Inflammatory macrophage (primary cell): Measurements from ENCODE around the gene RAMP2.
A peak's percentile ranks its signal among the peaks of the same experiment; 100 is the strongest.
"Not testable (repeated sequence)": the region's sequence is repeated elsewhere in the genome, so short reads cannot be mapped to it uniquely, and the experiment has no call there.

Experiments used
- DNase-seq, 2 donors: peaks; one replicate each; pipeline ENCODE4 v3.0.0-alpha.2; 2020 to 2022

The RAMP2 gene

GRCh38 chr17:42769964-42770363 is 8.9 kb downstream of the RAMP2 start:
- not testable (repeated sequence) for DNase-seq

GRCh38 chr17:42772945-42773289 is 11.9 kb downstream of the RAMP2 start:
- DNase-seq: no peak

GRCh38 chr17:42773290-42774035 is 12.4 kb downstream of the RAMP2 start, which contains the start of gene VPS25:
VPS25 (plus strand) TSS chr17:42773449; CDS start chr17:42773476, 27 bp downstream.
- peak; percentile 81 to 86 for DNase-seq

- DNase-seq: no peak
Measured at GRCh38 chr17:42774066-42774745, 13.2 kb downstream of the RAMP2 start.

GRCh38 chr17:42775534-42776098 is 14.6 kb downstream of the RAMP2 start:
- DNase-seq: peak; percentile 62 to 76

GRCh38 chr17:42778570-42778969 is 17.5 kb downstream of the RAMP2 start:
- DNase-seq: no peak

GRCh38 chr17:42779304-42779935 is 18.4 kb downstream of the RAMP2 start:
- DNase-seq: no peak

GRCh38 chr17:42779936-42780850 is 19.2 kb downstream of the RAMP2 start, which contains the start of gene WNK4:
WNK4 (plus strand) TSS chr17:42780610; CDS start chr17:42780699, 89 bp downstream.
- no peak for DNase-seq

GRCh38 chr17:42780851-42781638 is 20.0 kb downstream of the RAMP2 start:
- DNase-seq: no peak

- no peak for DNase-seq
Measured at GRCh38 chr17:42781639-42782165, 20.7 kb downstream of the RAMP2 start.

- DNase-seq: no peak
Measured at GRCh38 chr17:42782166-42783061, 21.4 kb downstream of the RAMP2 start.

GRCh38 chr17:42783062-42783790 is 22.2 kb downstream of the RAMP2 start:
- DNase-seq: no peak

- DNase-seq: no peak
Measured at GRCh38 chr17:42783791-42784138, 22.7 kb downstream of the RAMP2 start.

- DNase-seq: peak in 1 of 2 donors; percentile 51
Measured at GRCh38 chr17:42784409-42784808, 23.4 kb downstream of the RAMP2 start.

- DNase-seq: peak; percentile 33 to 68
Measured at GRCh38 chr17:42784811-42785592, 24.0 kb downstream of the RAMP2 start.

- DNase-seq: no peak
Measured at GRCh38 chr17:42787266-42787665, 26.2 kb downstream of the RAMP2 start.

- no peak for DNase-seq
Measured at GRCh38 chr17:42791948-42792347, 30.9 kb downstream of the RAMP2 start.

- no peak for DNase-seq
Measured at GRCh38 chr17:42792545-42792944, 31.5 kb downstream of the RAMP2 start.
